Stimulated activated naive B cell treated with anti-CD40 and anti-IgM and Interleukin-4, amounts not matched to agents 10 μg/mL and 1 μg/mL and 100 μg/mL, for 72 hours (primary cell): ENCODE measurements around the gene DUXB.

ENCODE experiments used
- ATAC-seq, 2 donors: fragments of 150-1000 bp; cut with Tn5 transposase; replicated peaks; 2 replicates each; pipeline ENCODE4 v1.10.0; 2021; ENCODE audit warnings: moderate library complexity in 1 of 2
- DNase-seq: peaks from one replicate; pipeline ENCODE4 v3.0.0; 2021
- H3K27ac Mint-ChIP-seq: one replicate; pipeline ENCODE4 v1.8.0; 2022; ENCODE audit warnings: mild to moderate bottlenecking, mixed read lengths
- H3K27me3 Mint-ChIP-seq, 2 donors: one replicate each; pipeline ENCODE4 v1.8.0; 2022; ENCODE audit warnings: mixed read lengths in 2 of 2
- H3K36me3 Mint-ChIP-seq, 2 donors: one replicate each; pipeline ENCODE4 v1.8.0; 2022; ENCODE audit warnings: mixed read lengths in 2 of 2, mild to moderate bottlenecking in 1 of 2
- H3K4me1 Mint-ChIP-seq, 2 donors: one replicate each; pipeline ENCODE4 v1.8.0; 2022; ENCODE audit warnings: mixed read lengths in 2 of 2, mild to moderate bottlenecking in 1 of 2
- H3K4me3 Mint-ChIP-seq, 2 donors: one replicate each; pipeline ENCODE4 v1.8.0; 2022; ENCODE audit warnings: mild to moderate bottlenecking in 2 of 2, mixed read lengths in 2 of 2, moderate library complexity in 1 of 2
- H3K9me3 Mint-ChIP-seq, 2 donors: one replicate each; pipeline ENCODE4 v1.8.0; 2022; ENCODE audit warnings: mixed read lengths in 2 of 2, mild to moderate bottlenecking in 1 of 2

Gene DUXB, protein sequence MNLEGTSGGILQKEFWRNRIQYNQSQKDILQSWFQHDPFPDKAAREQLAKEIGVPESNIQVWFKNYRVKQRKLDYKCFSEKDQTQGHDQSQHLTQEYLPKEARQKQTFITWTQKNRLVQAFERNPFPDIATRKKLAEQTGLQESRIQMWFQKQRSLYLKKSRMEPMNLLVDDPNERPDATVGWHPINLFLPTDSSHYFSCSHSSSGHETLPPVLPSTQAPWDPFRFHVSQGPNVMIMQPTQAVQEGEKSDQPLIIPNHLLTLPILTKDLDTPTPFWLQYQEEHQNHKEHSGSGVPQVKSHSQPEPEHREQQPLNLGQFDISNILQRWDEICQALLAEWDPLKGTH

DNA sequence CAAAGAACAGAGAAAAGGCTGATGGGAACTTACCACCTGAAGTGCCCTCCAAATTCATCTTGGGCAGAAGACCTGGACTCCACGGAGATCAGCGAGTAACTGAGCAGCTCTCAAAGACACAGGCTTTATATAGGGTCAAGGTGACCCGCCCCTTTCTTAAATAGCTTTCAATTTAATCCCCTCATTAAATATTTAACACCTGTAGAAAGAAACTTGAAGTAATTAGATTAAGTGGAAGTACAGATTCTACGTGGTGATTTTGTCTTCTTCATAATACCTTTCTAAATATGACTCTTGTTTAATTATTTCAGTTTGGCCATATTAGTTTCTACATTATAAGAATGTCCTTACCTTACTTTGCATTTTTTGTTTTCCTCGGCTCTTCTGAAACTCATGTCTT lies at the start of gene DUXB:
Gene DUXB (minus strand): TSS at position 101 of the 400 bp plus-strand sequence. CDS start 43 bp downstream, at position 58.
- peaks cover 0 to 1% of the 10 kb centered on the region in 2 donors for H3K36me3 Mint-ChIP-seq
- DNase-seq (no peak), ATAC-seq (no peak)
- H3K27me3 Mint-ChIP-seq, result peaks cover 0 to 9% of the 10 kb centered on the region in 2 donors
- no peaks in the 10 kb centered on the region for H3K4me1 Mint-ChIP-seq
- H3K9me3 Mint-ChIP-seq, result no peaks in the 10 kb centered on the region
- H3K27ac Mint-ChIP-seq, result no peak within 1 kb of the TSS
- H3K4me3 Mint-ChIP-seq, result no peak within 1 kb of the TSS

- DNase-seq (no peak), ATAC-seq (no peak)
- Mint-ChIP-seq H3K27ac (no peak overlapping the region), H3K4me3 (no peak overlapping the region), H3K9me3 (peaks cover 0 to 1% of the 10 kb centered on the region in 2 donors), H3K4me1 (no peaks in the 10 kb centered on the region), H3K36me3 (no peaks in the 10 kb centered on the region), H3K27me3 (peaks cover 18 to 46% of the 10 kb centered on the region in 2 donors)
These were observed 49.3 kb upstream of the DUXB start for GRCh38 chr16:75750528-75750927.

GRCh38 chr16:75746359-75746758 lies 45.1 kb upstream of the DUXB start:
- Mint-ChIP-seq H3K27ac (no peak overlapping the region), H3K36me3 (peaks cover 3 to 4% of the 10 kb centered on the region in 2 donors), H3K27me3 (peaks cover 14 to 36% of the 10 kb centered on the region in 2 donors), H3K4me3 (no peak overlapping the region), H3K4me1 (peaks cover 0 to 2% of the 10 kb centered on the region in 2 donors), H3K9me3 (peaks cover 8% of the 10 kb centered on the region in 2 donors)
- no peak for ATAC-seq
- no peak for DNase-seq

- peaks cover 14 to 36% of the 10 kb centered on the region in 2 donors for H3K27me3 Mint-ChIP-seq
- no peak for DNase-seq
- H3K27ac Mint-ChIP-seq, result no peak overlapping the region
- peaks cover 3 to 4% of the 10 kb centered on the region in 2 donors for H3K36me3 Mint-ChIP-seq
- no peak overlapping the region for H3K4me3 Mint-ChIP-seq
- H3K9me3 Mint-ChIP-seq, result peaks cover 8% of the 10 kb centered on the region in 2 donors
- ATAC-seq, result peak; percentile 48 to 62
- H3K4me1 Mint-ChIP-seq, result peaks cover 0 to 2% of the 10 kb centered on the region in 2 donors
These were observed 44.6 kb upstream of the DUXB start for GRCh38 chr16:75745823-75746222.

GRCh38 chr16:75745242-75745641 lies 44.0 kb upstream of the DUXB start:
- Mint-ChIP-seq H3K9me3 (peaks cover 8% of the 10 kb centered on the region in 2 donors), H3K4me1 (peaks cover 0 to 2% of the 10 kb centered on the region in 2 donors), H3K27ac (no peak overlapping the region), H3K27me3 (peaks cover 14 to 36% of the 10 kb centered on the region in 2 donors), H3K36me3 (peaks cover 3 to 4% of the 10 kb centered on the region in 2 donors), H3K4me3 (no peak overlapping the region)
- ATAC-seq (peak; percentile 54 to 68), DNase-seq (no peak)

DNA sequence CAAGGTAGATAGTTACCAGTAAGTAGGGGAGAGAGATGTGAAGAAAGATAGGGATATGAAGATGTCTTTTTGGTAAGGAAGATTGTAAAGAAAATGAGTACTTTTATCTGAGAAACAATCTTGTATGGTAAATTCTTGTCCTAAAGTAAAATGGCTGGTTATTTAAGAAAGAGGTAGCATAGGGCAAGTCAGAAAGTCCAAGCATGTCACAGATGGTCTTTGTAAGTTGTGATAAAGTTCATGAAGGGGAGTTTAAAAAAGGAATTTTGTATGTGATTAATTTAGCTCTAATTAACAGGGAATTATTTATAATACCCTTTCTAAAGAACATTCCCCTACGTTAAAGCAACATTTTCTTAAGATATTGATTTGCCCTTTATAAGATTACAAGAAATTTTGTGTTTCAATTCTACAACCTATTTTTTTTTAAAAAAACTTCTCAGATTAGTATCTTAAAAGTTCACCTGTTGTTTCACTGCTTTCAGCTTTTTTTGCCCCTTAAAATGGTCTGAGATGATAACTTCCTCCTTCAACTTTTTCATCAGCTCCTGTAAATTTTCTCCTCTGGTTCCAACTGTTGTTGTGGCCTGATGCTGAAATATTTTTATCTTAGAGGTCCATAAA lies 41.3 kb upstream of the DUXB start:
- no peak for DNase-seq
- Mint-ChIP-seq H3K27me3 (peaks cover 17 to 31% of the 10 kb centered on the region in 2 donors), H3K36me3 (peaks cover 3 to 4% of the 10 kb centered on the region in 2 donors), H3K4me1 (peaks cover 0 to 2% of the 10 kb centered on the region in 2 donors), H3K27ac (no peak overlapping the region), H3K4me3 (no peak overlapping the region), H3K9me3 (peaks cover 9 to 11% of the 10 kb centered on the region in 2 donors)
- ATAC-seq, result no peak

- no peak overlapping the region for H3K27ac Mint-ChIP-seq
- H3K4me1 Mint-ChIP-seq, result no peaks in the 10 kb centered on the region
- H3K27me3 Mint-ChIP-seq, result peaks cover 4 to 8% of the 10 kb centered on the region in 2 donors
- ATAC-seq, result no peak
- H3K9me3 Mint-ChIP-seq, result no peaks in the 10 kb centered on the region
- H3K4me3 Mint-ChIP-seq, result no peak overlapping the region
- no peak for DNase-seq
- H3K36me3 Mint-ChIP-seq, result no peaks in the 10 kb centered on the region
These were observed 32.3 kb upstream of the DUXB start for GRCh38 chr16:75733305-75734211.

DNA sequence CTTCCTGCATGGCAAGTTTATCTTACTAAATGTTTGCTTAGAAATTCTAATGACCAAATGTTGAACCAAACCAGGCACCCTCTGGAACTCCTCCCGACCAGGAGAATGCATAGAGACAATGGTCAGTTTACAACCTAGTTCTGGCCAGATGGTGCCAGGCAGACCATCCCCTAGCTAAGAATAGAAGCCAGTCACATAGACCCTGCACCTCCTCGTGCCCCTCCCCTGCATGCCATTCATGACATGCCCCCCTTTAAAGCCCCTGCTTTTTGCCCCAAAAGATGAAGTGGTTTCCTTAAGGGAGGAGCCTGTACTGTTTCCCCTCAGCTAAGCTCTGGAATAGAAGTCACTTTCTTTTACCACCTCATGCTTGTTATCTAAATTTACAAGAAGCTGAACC lies 31.6 kb upstream of the DUXB start:
- Mint-ChIP-seq H3K9me3 (no peaks in the 10 kb centered on the region), H3K4me3 (no peak overlapping the region), H3K36me3 (no peaks in the 10 kb centered on the region), H3K27ac (no peak overlapping the region), H3K4me1 (no peaks in the 10 kb centered on the region), H3K27me3 (peaks cover 3 to 5% of the 10 kb centered on the region in 2 donors)
- ATAC-seq (no peak), DNase-seq (no peak)

DNA sequence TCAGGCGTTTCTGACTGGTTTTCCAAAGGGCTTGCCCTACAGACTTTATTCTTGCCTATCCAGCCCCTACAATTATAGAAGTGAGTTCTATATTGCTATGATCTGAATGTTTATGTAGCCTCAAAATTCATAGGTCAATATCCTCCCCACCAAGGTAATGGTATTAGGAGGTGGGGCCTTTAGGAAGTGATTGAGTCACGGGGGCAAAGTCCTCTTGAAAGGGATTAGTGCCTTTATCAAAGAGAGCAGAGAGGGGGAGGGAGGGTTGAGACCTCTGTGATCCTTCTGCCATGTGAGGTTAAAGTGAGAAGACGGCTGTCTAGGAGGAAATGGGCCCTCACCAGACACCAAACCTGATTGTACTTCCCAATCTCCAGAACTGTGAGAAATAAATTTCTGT lies 26.0 kb upstream of the DUXB start:
- no peak overlapping the region for H3K4me3 Mint-ChIP-seq

DNA sequence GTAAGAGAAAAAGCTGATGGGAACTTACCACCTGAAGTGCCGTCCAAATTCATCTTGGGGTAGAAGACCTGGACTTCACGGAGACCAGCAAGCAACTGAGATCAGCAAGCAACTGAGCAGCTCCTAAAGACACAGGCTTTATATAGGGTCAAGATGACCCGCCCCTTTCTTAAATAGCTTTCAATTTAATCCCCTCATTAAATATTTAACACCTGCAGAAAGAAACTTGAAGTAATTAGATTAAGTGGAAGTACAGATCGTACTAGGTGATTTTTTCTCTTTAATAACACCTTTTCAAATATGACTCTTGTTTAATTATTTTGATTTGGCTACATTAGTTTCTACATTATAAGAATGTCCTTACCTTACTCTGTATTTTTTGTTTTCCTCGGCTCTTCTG lies 25.1 kb upstream of the DUXB start, which contains the start of gene CPHXL:
Gene CPHXL (minus strand): TSS at position 101 of the 400 bp plus-strand sequence. CDS start 48 bp downstream, at position 53.
- Mint-ChIP-seq H3K4me3 (no peak within 1 kb of the TSS), H3K36me3 (no peaks in the 10 kb centered on the region), H3K27me3 (peaks cover 0 to 7% of the 10 kb centered on the region in 2 donors), H3K27ac (no peak within 1 kb of the TSS), H3K4me1 (no peaks in the 10 kb centered on the region), H3K9me3 (no peaks in the 10 kb centered on the region)
- DNase-seq (no peak), ATAC-seq (no peak)

More for the DNA sequence above, 26.0 kb upstream of the DUXB start:
- Mint-ChIP-seq H3K9me3 (no peaks in the 10 kb centered on the region), H3K27ac (no peak overlapping the region), H3K4me1 (no peaks in the 10 kb centered on the region), H3K27me3 (peaks cover 0 to 3% of the 10 kb centered on the region in 2 donors), H3K36me3 (no peaks in the 10 kb centered on the region)
- no peak for ATAC-seq
- DNase-seq, result no peak

GRCh38 chr16:75718452-75718851 lies 17.2 kb upstream of the DUXB start:
- H3K27ac Mint-ChIP-seq, result no peak overlapping the region
- H3K4me1 Mint-ChIP-seq, result no peaks in the 10 kb centered on the region
- peaks cover 0 to 3% of the 10 kb centered on the region in 2 donors for H3K36me3 Mint-ChIP-seq
- H3K4me3 Mint-ChIP-seq, result no peak overlapping the region
- peaks cover 35 to 36% of the 10 kb centered on the region in 2 donors for H3K27me3 Mint-ChIP-seq
- ATAC-seq (no peak), DNase-seq (no peak)
- H3K9me3 Mint-ChIP-seq, result peaks cover 3 to 4% of the 10 kb centered on the region in 2 donors

DNA sequence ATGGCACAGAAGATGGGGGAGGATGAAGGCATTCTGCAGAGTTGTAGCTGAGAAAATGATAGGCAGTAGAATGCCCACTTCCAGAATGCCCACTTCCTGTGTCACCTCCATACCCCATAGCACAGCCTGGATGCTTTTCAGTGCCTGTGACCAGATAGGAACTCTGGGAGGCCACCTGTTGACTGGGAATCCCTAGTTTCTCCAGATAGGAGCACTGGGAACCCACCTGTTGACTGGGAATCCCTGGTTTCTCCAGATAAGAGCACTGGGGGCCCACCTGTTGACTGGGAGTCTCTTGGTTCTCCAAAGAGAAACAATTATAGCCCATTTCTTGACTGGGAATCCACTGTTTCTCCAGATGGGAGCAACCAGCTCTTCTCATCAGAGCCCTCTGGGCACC lies 13.4 kb upstream of the DUXB start:
- Mint-ChIP-seq H3K9me3 (peaks cover 12 to 14% of the 10 kb centered on the region in 2 donors), H3K4me3 (no peak overlapping the region), H3K4me1 (no peaks in the 10 kb centered on the region)

DNA sequence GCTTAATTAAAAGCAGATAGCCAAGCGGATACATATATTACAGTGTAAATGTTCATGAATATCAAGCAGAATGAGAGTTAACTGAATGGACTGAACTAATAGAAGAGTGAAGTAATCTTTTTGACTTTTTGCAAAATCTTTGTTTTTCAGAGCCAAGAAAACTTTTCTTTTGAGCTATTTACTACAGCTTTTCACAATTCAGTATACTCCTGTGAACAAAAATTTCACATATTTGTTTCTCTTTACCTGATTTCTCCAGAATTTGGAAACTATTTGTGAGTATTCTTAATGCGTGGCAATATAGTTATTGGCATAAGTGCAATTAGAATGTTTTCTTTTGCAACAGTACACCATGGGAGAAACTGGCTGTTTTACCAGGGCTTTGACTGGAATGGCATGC lies 9.1 kb upstream of the DUXB start:
- DNase-seq (no peak), ATAC-seq (no peak)
- Mint-ChIP-seq H3K9me3 (peaks cover 11 to 16% of the 10 kb centered on the region in 2 donors), H3K4me1 (no peaks in the 10 kb centered on the region), H3K27me3 (peaks cover 9 to 14% of the 10 kb centered on the region in 2 donors), H3K27ac (no peak overlapping the region), H3K4me3 (no peak overlapping the region), H3K36me3 (peaks cover 1 to 4% of the 10 kb centered on the region in 2 donors)

More for the DNA sequence above, 13.4 kb upstream of the DUXB start:
- peaks cover 22 to 27% of the 10 kb centered on the region in 2 donors for H3K27me3 Mint-ChIP-seq
- DNase-seq (no peak), ATAC-seq (no peak)
- H3K36me3 Mint-ChIP-seq, result peaks cover 0 to 7% of the 10 kb centered on the region in 2 donors
- H3K27ac Mint-ChIP-seq, result no peak overlapping the region

DNA sequence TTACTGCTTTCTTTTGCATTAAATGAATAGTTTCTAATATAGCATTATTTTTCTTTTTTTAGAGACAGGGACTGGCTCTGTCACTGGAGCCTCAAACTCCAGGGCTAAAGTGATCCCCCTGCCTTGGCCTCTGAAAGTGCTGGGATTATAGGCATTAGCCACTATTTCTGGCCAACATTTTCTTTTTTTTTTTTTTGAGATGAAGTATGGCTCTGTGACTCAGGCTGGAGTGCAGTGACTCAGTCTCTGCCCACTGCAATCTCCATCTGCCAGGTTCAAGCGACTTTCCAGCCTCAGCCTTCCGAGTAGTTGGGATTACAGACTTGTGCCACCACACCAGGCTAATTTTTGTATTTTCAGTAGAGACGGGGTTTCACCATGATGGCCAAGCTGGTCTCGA lies 2.0 kb upstream of the DUXB start:
- Mint-ChIP-seq H3K36me3 (peaks cover 0 to 1% of the 10 kb centered on the region in 2 donors), H3K9me3 (peaks cover 0 to under 1% of the 10 kb centered on the region in 2 donors), H3K27me3 (peaks cover under 1 to 9% of the 10 kb centered on the region in 2 donors), H3K4me1 (no peaks in the 10 kb centered on the region), H3K4me3 (no peak overlapping the region), H3K27ac (no peak overlapping the region)
- ATAC-seq (no peak), DNase-seq (no peak)
